Effector memory CD4-positive, alpha-beta T cell (primary cell): ENCODE data around the gene TMEM132D.

Experiments used
- DNase-seq, 3 donors: peaks; one replicate each; pipeline ENCODE4 v3.0.0-alpha.2; 2020
- H3K27ac ChIP-seq: 2 replicates; pipeline ENCODE4 v1.7.0; 2013; ENCODE audit warnings: mild to moderate bottlenecking, low read length, moderate library complexity; ENCODE audit not compliant: insufficient read depth, poor library complexity, severe bottlenecking
- H3K27me3 ChIP-seq: replicated peaks from 2 replicates; pipeline ENCODE4 v1.7.0; 2013; ENCODE audit warnings: mild to moderate bottlenecking, low read length; ENCODE audit not compliant: insufficient read depth, control insufficient read depth, poor library complexity, severe bottlenecking
- H3K36me3 ChIP-seq: 2 replicates; pipeline ENCODE4 v1.7.0; 2013; ENCODE audit warnings: mild to moderate bottlenecking, low read length, moderate library complexity; ENCODE audit not compliant: control insufficient read depth, insufficient read depth
- H3K4me1 ChIP-seq: 2 replicates; pipeline ENCODE4 v1.7.0; 2013; ENCODE audit warnings: low read length, mild to moderate bottlenecking; ENCODE audit not compliant: control insufficient read depth, insufficient read depth, poor library complexity, severe bottlenecking
- H3K4me3 ChIP-seq: 2 replicates; pipeline ENCODE4 v1.7.0; 2013; ENCODE audit warnings: low read length, low read depth, mild to moderate bottlenecking; ENCODE audit not compliant: insufficient read depth, poor library complexity, severe bottlenecking
- H3K9me3 ChIP-seq: 2 replicates; pipeline ENCODE4 v1.7.0; 2013; ENCODE audit warnings: mild to moderate bottlenecking, low read length, moderate library complexity; ENCODE audit not compliant: control insufficient read depth

TMEM132D gene

GRCh38 chr12:129331356-129332085 lies 572.3 kb downstream of the TMEM132D start:
- DNase-seq: no peak
- Histone ChIP-seq H3K4me1 (no peaks in the 10 kb centered on the region), H3K36me3 (no peaks in the 10 kb centered on the region), H3K9me3 (no peaks in the 10 kb centered on the region), H3K27ac (no peak overlapping the region), H3K4me3 (no peak overlapping the region), H3K27me3 (no peaks in the 10 kb centered on the region)

GRCh38 chr12:129328235-129328634 lies 575.6 kb downstream of the TMEM132D start:
- H3K9me3 ChIP-seq: no peaks in the 10 kb centered on the region
- no peaks in the 10 kb centered on the region for H3K4me1 ChIP-seq
- no peak for DNase-seq
- H3K27me3 ChIP-seq: no peaks in the 10 kb centered on the region
- no peaks in the 10 kb centered on the region for H3K36me3 ChIP-seq
- no peak overlapping the region for H3K4me3 ChIP-seq
- no peak overlapping the region for H3K27ac ChIP-seq

GRCh38 chr12:129325566-129325965 lies 578.3 kb downstream of the TMEM132D start:
- H3K9me3 ChIP-seq: no peaks in the 10 kb centered on the region

GRCh38 chr12:129312048-129312447 lies 591.8 kb downstream of the TMEM132D start:
- Histone ChIP-seq H3K36me3 (no peaks in the 10 kb centered on the region), H3K27me3 (no peaks in the 10 kb centered on the region), H3K27ac (no peak overlapping the region), H3K9me3 (no peaks in the 10 kb centered on the region), H3K4me1 (no peaks in the 10 kb centered on the region), H3K4me3 (no peak overlapping the region)
- DNase-seq: no peak

More at GRCh38 chr12:129325566-129325965, 578.3 kb downstream of the TMEM132D start:
- DNase-seq: no peak
- Histone ChIP-seq H3K27me3 (no peaks in the 10 kb centered on the region), H3K36me3 (no peaks in the 10 kb centered on the region), H3K4me1 (no peaks in the 10 kb centered on the region), H3K27ac (no peak overlapping the region), H3K4me3 (no peak overlapping the region)

GRCh38 chr12:129310346-129310745 lies 593.5 kb downstream of the TMEM132D start:
- Histone ChIP-seq H3K36me3 (no peaks in the 10 kb centered on the region), H3K9me3 (no peaks in the 10 kb centered on the region), H3K27me3 (no peaks in the 10 kb centered on the region), H3K4me3 (no peak overlapping the region), H3K4me1 (no peaks in the 10 kb centered on the region), H3K27ac (no peak overlapping the region)
- no peak for DNase-seq

GRCh38 chr12:129305851-129306250 lies 598.0 kb downstream of the TMEM132D start:
- Histone ChIP-seq H3K4me3 (no peak overlapping the region), H3K4me1 (no peaks in the 10 kb centered on the region), H3K27ac (no peak overlapping the region), H3K9me3 (no peaks in the 10 kb centered on the region), H3K27me3 (no peaks in the 10 kb centered on the region), H3K36me3 (no peaks in the 10 kb centered on the region)
- no peak for DNase-seq

GRCh38 chr12:129304529-129304928 lies 599.3 kb downstream of the TMEM132D start:
- H3K36me3 ChIP-seq: no peaks in the 10 kb centered on the region
- no peak overlapping the region for H3K27ac ChIP-seq
- DNase-seq: no peak

GRCh38 chr12:129300011-129300410 lies 603.8 kb downstream of the TMEM132D start:
- Histone ChIP-seq H3K9me3 (no peaks in the 10 kb centered on the region), H3K27me3 (no peaks in the 10 kb centered on the region), H3K36me3 (no peaks in the 10 kb centered on the region), H3K4me1 (no peaks in the 10 kb centered on the region), H3K27ac (no peak overlapping the region), H3K4me3 (no peak overlapping the region)
- DNase-seq: no peak

More at GRCh38 chr12:129304529-129304928, 599.3 kb downstream of the TMEM132D start:
- H3K4me3 ChIP-seq: no peak overlapping the region
- H3K9me3 ChIP-seq: no peaks in the 10 kb centered on the region
- no peaks in the 10 kb centered on the region for H3K4me1 ChIP-seq
- no peaks in the 10 kb centered on the region for H3K27me3 ChIP-seq

- H3K27me3 ChIP-seq: no peaks in the 10 kb centered on the region
- no peaks in the 10 kb centered on the region for H3K36me3 ChIP-seq
- no peak overlapping the region for H3K4me3 ChIP-seq
- H3K4me1 ChIP-seq: no peaks in the 10 kb centered on the region
- no peak for DNase-seq
- H3K9me3 ChIP-seq: no peaks in the 10 kb centered on the region
- H3K27ac ChIP-seq: no peak overlapping the region
These were observed 604.9 kb downstream of the TMEM132D start for GRCh38 chr12:129298921-129299320.

- Histone ChIP-seq H3K4me3 (no peak overlapping the region), H3K27ac (no peak overlapping the region), H3K9me3 (no peaks in the 10 kb centered on the region), H3K4me1 (no peaks in the 10 kb centered on the region), H3K36me3 (no peaks in the 10 kb centered on the region), H3K27me3 (no peaks in the 10 kb centered on the region)
- no peak for DNase-seq
These were observed 607.2 kb downstream of the TMEM132D start for GRCh38 chr12:129296671-129297070.
